Liver (tissue), 9 donors: ENCODE data around the gene RTN4RL1. TPM values are rescaled to one million over a fixed set of nuclear protein-coding genes. Genes with fewer than 3 reads are reported as not detected.
A peak's percentile ranks its signal among the peaks of the same experiment; 100 is the strongest.

Experiments used
- DNase-seq: peaks from one replicate; pipeline ENCODE4 v3.0.0-alpha.2; 2017; ENCODE audit warnings: low spot score
- H3K27ac ChIP-seq, 2 donors: one replicate each; pipeline ENCODE4 v1.7.0; 2013; ENCODE audit warnings: inconsistent platforms in 2 of 2, low read length in 2 of 2, control low read depth in 1 of 2, low read depth in 1 of 2, mild to moderate bottlenecking in 1 of 2
- H3K27me3 ChIP-seq, 4 donors: one replicate each; pipeline versions ENCODE4 v1.6.1 to v1.7.0; 2013; ENCODE audit warnings: low read length in 3 of 4, inconsistent platforms in 1 of 4, mild to moderate bottlenecking in 1 of 4, moderate library complexity in 1 of 4; ENCODE audit not compliant: control insufficient read depth in 4 of 4, insufficient read depth in 4 of 4
- H3K36me3 ChIP-seq, 4 donors: one replicate each; pipeline versions ENCODE4 v1.6.1 to v1.7.0; 2013; ENCODE audit warnings: low read length in 3 of 4, mild to moderate bottlenecking in 3 of 4, low read depth in 1 of 4, moderate library complexity in 1 of 4; ENCODE audit not compliant: control insufficient read depth in 4 of 4, insufficient read depth in 3 of 4
- H3K4me1 ChIP-seq, 4 donors: one replicate each; pipeline versions ENCODE4 v1.6.1 to v1.7.0; 2013; ENCODE audit warnings: low read length in 3 of 4, mild to moderate bottlenecking in 3 of 4, moderate library complexity in 1 of 4; ENCODE audit not compliant: control insufficient read depth in 4 of 4, insufficient read depth in 4 of 4
- H3K4me3 ChIP-seq, 3 donors: one replicate each; pipeline versions ENCODE4 v1.6.1 to v1.7.0; 2013; ENCODE audit warnings: low read length in 3 of 3, control low read depth in 1 of 3, low read depth in 1 of 3, mild to moderate bottlenecking in 1 of 3
- H3K9ac ChIP-seq, 2 donors: one replicate each; pipeline ENCODE4 v1.7.0; 2013; ENCODE audit warnings: low read length in 2 of 2, mild to moderate bottlenecking in 2 of 2, moderate library complexity in 2 of 2, control low read depth in 1 of 2, low read depth in 1 of 2
- H3K9me3 ChIP-seq, 4 donors: one replicate each; pipeline versions ENCODE4 v1.6.1 to v1.7.0; 2013; ENCODE audit warnings: low read length in 3 of 4; ENCODE audit not compliant: control insufficient read depth in 4 of 4
- ATF3 ChIP-seq: IDR thresholded peaks from 2 replicates; pipeline ENCODE4 v1.6.1; 2016; ENCODE audit warnings: antibody characterized with exemption
- CTCF ChIP-seq: fragments of 150-350 bp; IDR thresholded peaks from 2 replicates; pipeline ENCODE4 v1.5.1; 2017; ENCODE audit warnings: improper control_type of control experiment, low read depth, low read length; ENCODE audit not compliant: missing input control
- EGR1 ChIP-seq, 2 donors: IDR thresholded peaks; 2 replicates each; pipeline ENCODE4 v1.6.1; 2016 to 2018; ENCODE audit warnings: antibody characterized with exemption in 2 of 2, low read depth in 2 of 2
- FOXA1 ChIP-seq: IDR thresholded peaks from 2 replicates; pipeline ENCODE4 v1.6.1; 2016; ENCODE audit warnings: antibody characterized with exemption
- FOXA2 ChIP-seq: IDR thresholded peaks from 2 replicates; pipeline ENCODE4 v1.6.1; 2016; ENCODE audit warnings: antibody characterized with exemption
- GABPA ChIP-seq, 2 donors: IDR thresholded peaks in 1 of 2; conservative IDR thresholded peaks in 1 of 2; 2 replicates each; pipeline ENCODE4 v1.6.1; 2016; ENCODE audit warnings: antibody characterized with exemption in 2 of 2, mild to moderate bottlenecking in 1 of 2, moderate library complexity in 1 of 2
- HNF4A ChIP-seq, 2 donors: conservative IDR thresholded peaks; 2 replicates each; pipeline ENCODE4 v1.6.1; 2016; ENCODE audit warnings: antibody characterized with exemption in 2 of 2, mild to moderate bottlenecking in 2 of 2
- NR2F2 ChIP-seq: IDR thresholded peaks from 2 replicates; pipeline ENCODE4 v1.6.1; 2016; ENCODE audit warnings: antibody characterized with exemption
- RAD21 ChIP-seq, 2 donors: IDR thresholded peaks; 2 replicates each; pipeline ENCODE4 v1.6.1; 2016; ENCODE audit warnings: antibody characterized with exemption in 2 of 2, mild to moderate bottlenecking in 2 of 2
- REST ChIP-seq: IDR thresholded peaks from 2 replicates; pipeline ENCODE4 v1.6.1; 2016; ENCODE audit warnings: antibody characterized with exemption, mild to moderate bottlenecking
- RXRA ChIP-seq, 2 donors: IDR thresholded peaks; 2 replicates each; pipeline ENCODE4 v1.6.1; 2017 to 2018; ENCODE audit warnings: antibody characterized with exemption in 2 of 2, mild to moderate bottlenecking in 1 of 2
- SP1 ChIP-seq: IDR thresholded peaks from 2 replicates; pipeline ENCODE4 v1.6.1; 2018; ENCODE audit warnings: antibody characterized with exemption, mild to moderate bottlenecking
- TAF1 ChIP-seq: conservative IDR thresholded peaks from 2 replicates; pipeline ENCODE4 v1.6.1; 2016; ENCODE audit warnings: antibody characterized with exemption, mild to moderate bottlenecking
- YY1 ChIP-seq: IDR thresholded peaks from 2 replicates; pipeline ENCODE4 v1.6.1; 2016; ENCODE audit warnings: antibody characterized with exemption, mild to moderate bottlenecking
- ZBTB33 ChIP-seq: IDR thresholded peaks from 2 replicates; pipeline ENCODE4 v1.6.1; 2016; ENCODE audit warnings: antibody characterized with exemption
- whole genome bisulfite sequencing: extraction: QIAGEN DNeasy Blood & Tissue Kit; methylation state at CpG from one replicate; pipeline ENCODE4 v1.1.7; 2013; 5-methylcytosine and 5-hydroxymethylcytosine counted together
- polyA plus RNA-seq, 2 donors: library from polyadenylated mRNA; stranded (reverse) in 1 of 2; unstranded in 1 of 2; fragments of 200-250 nt in 1 of 2; fragments of >200 nt in 1 of 2; fragmentation: Nextera tagmentation in 1 of 2; extraction: Ambion mirVana in 1 of 2; gene quantifications; one replicate each; pipeline versions ENCODE4 v1.2.1 to v1.2.3, GENCODE V29; 2013 to 2015
- total RNA-seq, 2 donors: library from RNA; depleted of rRNA; stranded (reverse); fragments of >200 nt; gene quantifications; one replicate each; pipeline ENCODE4 v1.2.3, GENCODE V29; 2014
- donor health status: healthy.
- donor health status: healthy.
- donor health status: healthy.
- donor health status: healthy.
- donor health status: healthy.

The RTN4RL1 gene
- total and polyA plus RNA-seq, 4 donors, result 0.04 to 5.4 (median 1.2) TPM

- no peak for TF ChIP-seq FOXA2
- no peak for TF ChIP-seq SP1
- TF ChIP-seq CTCF, result peak; percentile 17
- TF ChIP-seq ZBTB33, result no peak
- TF ChIP-seq RAD21 (IDR thresholded peaks at IDR 0.05), result peak in 1 of 2 donors; percentile 22
- TF ChIP-seq YY1, result no peak
- no peak for TF ChIP-seq FOXA1
- no peak for TF ChIP-seq EGR1 (IDR thresholded peaks at IDR 0.05; ENCODE audit: low read depth in 2 of 2)
- TF ChIP-seq REST, result no peak
- no peak for TF ChIP-seq RXRA (IDR thresholded peaks at IDR 0.05)
- no peak for TF ChIP-seq ATF3
- no peak for TF ChIP-seq TAF1
- TF ChIP-seq NR2F2, result no peak
- TF ChIP-seq GABPA (IDR thresholded peaks at IDR 0.05 in 1 of 2, conservative IDR thresholded peaks at IDR 0.05 in 1 of 2), result no peak
- TF ChIP-seq HNF4A (conservative IDR thresholded peaks at IDR 0.05), result no peak
- Histone ChIP-seq H3K9me3 (no peaks in the 10 kb centered on the region), H3K9ac (no peak overlapping the region), H3K36me3 (no peaks in the 10 kb centered on the region), H3K4me1 (peaks cover 6 to 22% (median 16%) of the 10 kb centered on the region in 4 donors), H3K4me3 (no peak overlapping the region), H3K27ac (no peak overlapping the region), H3K27me3 (no peaks in the 10 kb centered on the region)
- 55% methylated on average over 11 of the region's 11 CpGs for WGBS
- DNase-seq, result no peak
Measured at GRCh38 chr17:1967213-1967612, 57.9 kb downstream of the RTN4RL1 start.
